Tibial artery (tissue), 4 donors: Measurements from ENCODE around the gene CRKL.

Experiments used
- DNase-seq, 2 donors: peaks; one replicate each; pipeline ENCODE4 v3.0.0-alpha.2; 2019
- H3K27ac ChIP-seq, 2 donors: fragments of 200-600 bp; sonication (generic) in 1 of 2; 1 replicate in 1 of 2; 2 replicates in 1 of 2; pipeline ENCODE4 v1.5.1; 2018 to 2019; ENCODE audit warnings: mild to moderate bottlenecking in 1 of 2
- H3K27me3 ChIP-seq, 2 donors: fragments of 200-600 bp; sonication (generic) in 1 of 2; one replicate each; pipeline versions ENCODE4 v1.5.1 to v1.6.0; 2016 to 2019
- H3K36me3 ChIP-seq, 3 donors: fragments of 200-600 bp; sonication (generic) in 2 of 3; one replicate each; pipeline ENCODE4 v1.5.1; 2016 to 2019; ENCODE audit warnings: mild to moderate bottlenecking in 2 of 3
- H3K4me1 ChIP-seq, 4 donors: fragments of 200-600 bp; sonication (generic) in 2 of 4; 1 replicate in 3 of 4; 2 replicates in 1 of 4; pipeline ENCODE4 v1.5.1; 2016 to 2019
- H3K4me3 ChIP-seq, 2 donors: fragments of 200-600 bp; sonication (generic) in 1 of 2; 1 replicate in 1 of 2; 2 replicates in 1 of 2; pipeline ENCODE4 v1.5.1; 2018 to 2019; ENCODE audit warnings: mild to moderate bottlenecking in 2 of 2
- H3K9me3 ChIP-seq, 3 donors: fragments of 200-600 bp; sonication (generic) in 1 of 3; one replicate each; pipeline ENCODE4 v1.5.1; 2016 to 2019
- CTCF ChIP-seq, 2 experiments: fragments of 200-600 bp in 1 of 2; fragments of 450-650 bp in 1 of 2; IDR thresholded peaks; one replicate each; pipeline ENCODE4 v1.5.1; 2017 to 2019; ENCODE audit warnings: antibody characterized with exemption in 2 of 2, mild to moderate bottlenecking in 1 of 2, moderate library complexity in 1 of 2
- intact Hi-C: fragments of 100-400 bp; cut with DNase I; formaldehyde crosslinking; loops from one replicate; pipeline ENCODE4 v1.15.0; 2023; ENCODE audit warnings: low total_unique reads

Gene CRKL

GRCh38 chr22:20957102-20957682 is 40.0 kb downstream of the CRKL start:
- Histone ChIP-seq H3K27ac (peak overlapping the region in 1 of 2 donors; percentile 17), H3K4me1 (peaks cover 0 to 23% (median 18%) of the 10 kb centered on the region in 4 donors), H3K36me3 (peaks cover 2 to 18% (median 16%) of the 10 kb centered on the region in 3 donors), H3K9me3 (no peaks in the 10 kb centered on the region), H3K4me3 (peak overlapping the region; percentile 53 to 64), H3K27me3 (peaks cover 0 to 10% of the 10 kb centered on the region in 2 donors)
- DNase-seq = no peak
- TF ChIP-seq CTCF (IDR thresholded peaks at IDR 0.05) = no peak
- intact Hi-C loops = no loop called here

DNA sequence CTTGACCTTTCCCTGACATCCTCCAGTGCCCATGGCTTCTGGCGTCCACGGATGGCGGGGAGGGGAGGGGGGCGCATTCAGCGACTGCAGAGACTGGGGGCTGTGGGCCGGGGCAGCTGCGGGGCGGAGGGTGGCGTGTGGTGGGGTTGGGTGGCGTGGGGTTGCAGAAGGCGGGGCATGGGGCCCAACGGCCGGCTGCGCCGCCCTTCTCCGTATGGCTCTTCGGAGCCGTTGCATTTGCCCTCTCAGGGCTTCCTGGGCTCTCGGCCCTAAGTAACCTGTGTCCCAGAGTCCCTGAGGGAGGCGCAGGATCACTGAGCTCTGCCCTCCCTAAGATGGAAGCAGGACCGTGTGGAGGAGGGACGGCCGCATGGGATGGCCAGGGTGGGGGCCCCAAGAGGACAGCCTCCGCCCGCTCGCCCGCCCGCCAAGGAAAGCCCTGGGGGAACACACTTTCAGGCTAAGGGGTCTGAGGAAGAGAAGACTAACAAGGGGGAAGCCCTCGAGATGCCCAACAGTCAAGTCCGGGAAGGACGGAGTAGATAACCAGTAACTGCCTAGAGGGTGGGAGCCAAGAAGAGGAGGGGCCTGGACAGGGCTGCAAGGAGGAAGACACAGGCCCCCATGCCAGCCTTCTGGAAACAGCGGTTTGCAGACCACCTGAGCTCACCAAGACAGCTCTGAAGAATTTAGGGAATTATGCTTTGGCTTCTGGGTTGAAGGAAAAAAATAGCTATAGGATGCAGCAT is 40.6 kb downstream of the CRKL start:
- peaks cover 0 to 23% (median 18%) of the 10 kb centered on the region in 4 donors for H3K4me1 ChIP-seq
- no peaks in the 10 kb centered on the region for H3K9me3 ChIP-seq
- no peak for DNase-seq
- peak overlapping the region; percentile 53 to 64 for H3K4me3 ChIP-seq
- H3K36me3 ChIP-seq = peaks cover 0 to 11% (median 9%) of the 10 kb centered on the region in 3 donors
- no peak for TF ChIP-seq CTCF (IDR thresholded peaks at IDR 0.05)
- H3K27ac ChIP-seq = peak overlapping the region in 1 of 2 donors; percentile 17
- peaks cover 0 to 16% of the 10 kb centered on the region in 2 donors for H3K27me3 ChIP-seq
- intact Hi-C loops = no loop called here

GRCh38 chr22:20959578-20960461 is 42.6 kb downstream of the CRKL start:
- no peak overlapping the region for H3K27ac ChIP-seq
- H3K36me3 ChIP-seq = no peaks in the 10 kb centered on the region
- no peak for DNase-seq
- H3K4me1 ChIP-seq = peaks cover 0 to 28% (median 24%) of the 10 kb centered on the region in 4 donors
- TF ChIP-seq CTCF (IDR thresholded peaks at IDR 0.05) = no peak
- intact Hi-C loops = no loop called here
- no peaks in the 10 kb centered on the region for H3K9me3 ChIP-seq
- H3K4me3 ChIP-seq = no peak overlapping the region
- H3K27me3 ChIP-seq = peaks cover 0 to 36% of the 10 kb centered on the region in 2 donors

GRCh38 chr22:20960609-20961008 is 43.4 kb downstream of the CRKL start:
- peaks cover 0 to 42% of the 10 kb centered on the region in 2 donors for H3K27me3 ChIP-seq
- peaks cover 0 to 34% (median 29%) of the 10 kb centered on the region in 4 donors for H3K4me1 ChIP-seq
- no peak for DNase-seq
- intact Hi-C loops = no loop called here
- no peaks in the 10 kb centered on the region for H3K36me3 ChIP-seq
- H3K9me3 ChIP-seq = no peaks in the 10 kb centered on the region
- H3K4me3 ChIP-seq = no peak overlapping the region
- H3K27ac ChIP-seq = no peak overlapping the region
- TF ChIP-seq CTCF (IDR thresholded peaks at IDR 0.05) = no peak

DNA sequence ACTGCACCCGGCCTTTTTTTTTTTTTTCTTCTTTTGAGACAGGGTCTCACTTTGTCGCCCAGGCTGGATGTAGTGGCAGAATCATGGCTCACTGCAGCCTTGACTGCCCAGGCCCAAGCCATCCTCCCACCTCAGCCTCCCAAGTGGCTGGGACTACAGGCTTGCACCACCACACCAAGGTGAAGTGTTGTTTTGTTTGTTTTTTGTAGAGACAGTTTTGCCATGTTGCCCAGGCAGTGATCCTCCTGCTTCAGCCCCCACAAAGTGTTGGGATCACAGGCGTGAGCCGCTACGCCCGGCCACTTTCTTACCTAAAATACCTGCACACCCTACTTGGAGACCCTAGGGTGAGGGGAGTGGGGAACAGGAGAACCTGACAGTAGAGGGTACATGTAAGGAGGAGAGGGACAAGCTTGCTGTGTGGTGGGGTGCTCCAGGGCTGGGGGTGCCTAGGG is 45.3 kb downstream of the CRKL start:
- H3K4me1 ChIP-seq = peaks cover 0 to 20% (median 18%) of the 10 kb centered on the region in 4 donors
- no peak for TF ChIP-seq CTCF (IDR thresholded peaks at IDR 0.05)
- no peak for DNase-seq
- no peak overlapping the region for H3K27ac ChIP-seq
- peaks cover 0 to 58% of the 10 kb centered on the region in 2 donors for H3K27me3 ChIP-seq
- no peaks in the 10 kb centered on the region for H3K36me3 ChIP-seq
- no peak overlapping the region for H3K4me3 ChIP-seq
- intact Hi-C loops = no loop called here
- no peaks in the 10 kb centered on the region for H3K9me3 ChIP-seq
